K562 (cell line): ENCODE measurements around the gene GALNT7. TPM values are rescaled to one million over a fixed set of nuclear protein-coding genes. Genes with fewer than 3 reads are reported as not detected.

Experiments
- BRF1 ChIP-seq: IDR thresholded peaks from 3 replicates; pipeline ENCODE4 v1.6.1; 2011; ENCODE audit warnings: borderline replicate concordance, mild to moderate bottlenecking; ENCODE audit not compliant: insufficient read length; ENCODE audit errors: extremely low read depth
- DMBX1 ChIP-seq: fragments of 250-450 bp; sonication (Bioruptor Pico); IDR thresholded peaks from 2 replicates; pipeline ENCODE4 v1.8.0; 2022; ENCODE audit warnings: inconsistent platforms, mild to moderate bottlenecking, moderate library complexity, borderline replicate concordance
- ETS2 ChIP-seq: IDR thresholded peaks from 2 replicates; pipeline ENCODE4 v1.6.1; 2016; ENCODE audit warnings: borderline replicate concordance, missing genetic modification characterization, mild to moderate bottlenecking, moderate library complexity, missing compliant biosample characterization; ENCODE audit not compliant: poor library complexity, severe bottlenecking
- ETV1 ChIP-seq: fragments of 450-650 bp; conservative IDR thresholded peaks from 2 replicates; pipeline ENCODE4 v1.6.1; 2016; ENCODE audit warnings: missing genetic modification characterization, control low read depth, low read depth, missing compliant biosample characterization
- RBM15 ChIP-seq: fragments of 200-400 bp; formaldehyde crosslinking; IDR thresholded peaks from 2 replicates; pipeline ENCODE4 v1.6.1; 2018; ENCODE audit warnings: mild to moderate bottlenecking, low read length, moderate library complexity; ENCODE audit not compliant: insufficient read depth
- SMAD4 ChIP-seq: fragments of 250-450 bp; sonication (Bioruptor Pico); conservative IDR thresholded peaks from 2 replicates; pipeline ENCODE4 v1.8.0; 2021; ENCODE audit warnings: inconsistent platforms, mild to moderate bottlenecking, moderate library complexity
- TEAD4 ChIP-seq, 2 experiments: sonication (generic) in 1 of 2; formaldehyde crosslinking in 1 of 2; IDR thresholded peaks; 2 replicates each; pipeline versions ENCODE4 v1.6.1 to v1.8.0; 2012 to 2022; ENCODE audit warnings: borderline replicate concordance in 1 of 2, inconsistent platforms in 1 of 2, low read length in 1 of 2, mild to moderate bottlenecking in 1 of 2, missing genetic modification reagents in 1 of 2
- TFAM ChIP-seq: fragments of 250-450 bp; sonication (Bioruptor Pico); conservative IDR thresholded peaks from 2 replicates; pipeline ENCODE4 v1.5.0; 2021; ENCODE audit warnings: mild to moderate bottlenecking, moderate library complexity
- ZFPM2 ChIP-seq: fragments of 250-450 bp; sonication (Bioruptor Pico); IDR thresholded peaks from 2 replicates; pipeline ENCODE4 v1.5.1; 2022; ENCODE audit warnings: mild to moderate bottlenecking
- ZNF133 ChIP-seq: fragments of 250-450 bp; sonication (Bioruptor Pico); IDR thresholded peaks from 2 replicates; pipeline ENCODE4 v1.4.0; 2020; ENCODE audit warnings: mild to moderate bottlenecking
- ZNF197 ChIP-seq: fragments of 200-800 bp; sonication (Bioruptor generic); IDR thresholded peaks from 2 replicates; pipeline ENCODE4 v1.6.1; 2016; ENCODE audit warnings: low read depth, missing genetic modification characterization, missing compliant biosample characterization
- ZNF232 ChIP-seq: sonication (generic); formaldehyde crosslinking; IDR thresholded peaks from 2 replicates; pipeline ENCODE4 v1.8.0; 2022; ENCODE audit warnings: mild to moderate bottlenecking, missing genetic modification reagents
- ZNF764 ChIP-seq: fragments of 250-450 bp; sonication (Bioruptor Pico); IDR thresholded peaks from 2 replicates; pipeline ENCODE4 v1.4.0; 2020; ENCODE audit warnings: low read depth, mild to moderate bottlenecking, moderate library complexity
- polyA plus RNA-seq, 8 experiments: library from polyadenylated mRNA; depleted of rRNA in 4 of 8; stranded (reverse) in 5 of 8; unstranded in 3 of 8; fragments of >200 nt; fragmentation: Nextera tagmentation in 2 of 8; fragmentation: Illumina TruSeq in 1 of 8; extraction: Ambion mirVana in 2 of 8; extraction: Trizol in 1 of 8; gene quantifications; 2 replicates each; pipeline versions ENCODE4 v1.2.1 to v1.2.3, GENCODE V29; 2011 to 2014; ENCODE audit warnings: inconsistent platforms in 1 of 8, missing spikeins in 1 of 8
- total RNA-seq, 7 experiments: library from RNA; depleted of rRNA in 6 of 7; stranded (reverse); fragments of >200 nt in 6 of 7; fragmentation: Illumina TruSeq in 2 of 7; extraction: Trizol in 2 of 7; gene quantifications; 2 replicates each; pipeline versions ENCODE4 v1.2.1 to v1.2.3, GENCODE V29; 2011 to 2021; ENCODE audit warnings: low replicate concordance in 1 of 7
- TF ChIP-seq, protein P1 (sequence below): fragments of 450-650 bp; formaldehyde crosslinking; IDR thresholded peaks from 2 replicates; pipeline ENCODE4 v1.4.0; 2022; ENCODE audit warnings: missing genetic modification characterization
- TF ChIP-seq, protein P2 (sequence below), 2 experiments: fragments of 150-350 bp in 1 of 2; IDR thresholded peaks; 2 replicates each; pipeline ENCODE4 v1.6.1; 2012 to 2016; ENCODE audit warnings: low read depth in 2 of 2, low read length in 2 of 2, mild to moderate bottlenecking in 1 of 2, moderate library complexity in 1 of 2
- TF ChIP-seq, protein P3 (sequence below), 2 experiments: fragments of 450-650 bp in 1 of 2; IDR thresholded peaks; 2 replicates each; pipeline ENCODE4 v1.6.1; 2011 to 2017; ENCODE audit warnings: low read depth in 2 of 2, antibody characterized with exemption in 1 of 2, borderline replicate concordance in 1 of 2, low read length in 1 of 2, mild to moderate bottlenecking in 1 of 2, mixed read lengths in 1 of 2; ENCODE audit not compliant: control insufficient read depth in 1 of 2
- TF ChIP-seq, protein P4 (sequence below): fragments of 450-650 bp; conservative IDR thresholded peaks from 2 replicates; pipeline ENCODE4 v1.6.1; 2016; ENCODE audit warnings: missing genetic modification characterization, low read depth, mild to moderate bottlenecking, control low read depth, missing compliant biosample characterization

GALNT7 gene
- total and polyA plus RNA-seq, 9 of the 15 experiments (the other 6 are each of a cell fraction or from before 2014, with no cell fraction given): 16.7 to 38.7 (median 31.1) TPM

DNA sequence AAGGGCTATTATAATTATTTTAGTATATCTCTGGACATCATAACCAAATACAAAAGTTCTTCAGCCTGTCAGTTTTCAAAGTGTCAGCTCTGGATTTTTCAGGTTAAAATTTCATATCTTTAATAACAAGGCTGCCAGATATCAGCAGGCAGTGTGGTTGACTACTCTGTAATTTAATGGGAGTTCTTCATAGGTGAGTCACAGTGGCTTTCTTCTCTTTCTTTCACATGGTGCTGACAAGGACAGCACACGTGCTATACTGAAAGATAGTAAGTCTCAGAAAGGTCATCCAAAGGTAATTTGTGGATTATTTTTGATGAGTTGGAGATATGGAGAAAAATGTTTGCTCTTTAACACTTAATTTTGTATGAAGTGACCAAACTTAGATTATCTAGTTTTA is 43.2 kb downstream of the GALNT7 start (continued):
- TF ChIP-seq BRF1 (no peak), ETV1 (tag) (no peak), TFAM (CRISPR knock-in tag) (no peak), TEAD4 (IDR thresholded peaks at IDR 0.05; ENCODE audit: low read length) (peak; percentile 82), TEAD4 (CRISPR knock-in tag; IDR thresholded peaks at IDR 0.05; ENCODE audit: borderline replicate concordance) (no peak), DMBX1 (CRISPR knock-in tag) (no peak), ZNF197 (CRISPR knock-in tag) (no peak), ZNF232 (CRISPR knock-in tag) (no peak), ZFPM2 (CRISPR knock-in tag) (no peak), RBM15 (no peak), ETS2 (tag) (no peak), ZNF764 (no peak), SMAD4 (CRISPR knock-in tag) (no peak), ZNF133 (CRISPR knock-in tag) (no peak)
- TF ChIP-seq, protein P1, sequence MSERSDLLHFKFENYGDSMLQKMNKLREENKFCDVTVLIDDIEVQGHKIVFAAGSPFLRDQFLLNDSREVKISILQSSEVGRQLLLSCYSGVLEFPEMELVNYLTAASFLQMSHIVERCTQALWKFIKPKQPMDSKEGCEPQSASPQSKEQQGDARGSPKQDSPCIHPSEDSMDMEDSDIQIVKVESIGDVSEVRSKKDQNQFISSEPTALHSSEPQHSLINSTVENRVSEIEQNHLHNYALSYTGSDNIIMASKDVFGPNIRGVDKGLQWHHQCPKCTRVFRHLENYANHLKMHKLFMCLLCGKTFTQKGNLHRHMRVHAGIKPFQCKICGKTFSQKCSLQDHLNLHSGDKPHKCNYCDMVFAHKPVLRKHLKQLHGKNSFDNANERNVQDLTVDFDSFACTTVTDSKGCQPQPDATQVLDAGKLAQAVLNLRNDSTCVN (CRISPR knock-in tag): no peak
- TF ChIP-seq, protein P2, sequence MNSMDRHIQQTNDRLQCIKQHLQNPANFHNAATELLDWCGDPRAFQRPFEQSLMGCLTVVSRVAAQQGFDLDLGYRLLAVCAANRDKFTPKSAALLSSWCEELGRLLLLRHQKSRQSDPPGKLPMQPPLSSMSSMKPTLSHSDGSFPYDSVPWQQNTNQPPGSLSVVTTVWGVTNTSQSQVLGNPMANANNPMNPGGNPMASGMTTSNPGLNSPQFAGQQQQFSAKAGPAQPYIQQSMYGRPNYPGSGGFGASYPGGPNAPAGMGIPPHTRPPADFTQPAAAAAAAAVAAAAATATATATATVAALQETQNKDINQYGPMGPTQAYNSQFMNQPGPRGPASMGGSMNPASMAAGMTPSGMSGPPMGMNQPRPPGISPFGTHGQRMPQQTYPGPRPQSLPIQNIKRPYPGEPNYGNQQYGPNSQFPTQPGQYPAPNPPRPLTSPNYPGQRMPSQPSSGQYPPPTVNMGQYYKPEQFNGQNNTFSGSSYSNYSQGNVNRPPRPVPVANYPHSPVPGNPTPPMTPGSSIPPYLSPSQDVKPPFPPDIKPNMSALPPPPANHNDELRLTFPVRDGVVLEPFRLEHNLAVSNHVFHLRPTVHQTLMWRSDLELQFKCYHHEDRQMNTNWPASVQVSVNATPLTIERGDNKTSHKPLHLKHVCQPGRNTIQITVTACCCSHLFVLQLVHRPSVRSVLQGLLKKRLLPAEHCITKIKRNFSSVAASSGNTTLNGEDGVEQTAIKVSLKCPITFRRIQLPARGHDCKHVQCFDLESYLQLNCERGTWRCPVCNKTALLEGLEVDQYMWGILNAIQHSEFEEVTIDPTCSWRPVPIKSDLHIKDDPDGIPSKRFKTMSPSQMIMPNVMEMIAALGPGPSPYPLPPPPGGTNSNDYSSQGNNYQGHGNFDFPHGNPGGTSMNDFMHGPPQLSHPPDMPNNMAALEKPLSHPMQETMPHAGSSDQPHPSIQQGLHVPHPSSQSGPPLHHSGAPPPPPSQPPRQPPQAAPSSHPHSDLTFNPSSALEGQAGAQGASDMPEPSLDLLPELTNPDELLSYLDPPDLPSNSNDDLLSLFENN (IDR thresholded peaks at IDR 0.05; ENCODE audit: low read depth in 2 of 2, low read length in 2 of 2): no peak
- TF ChIP-seq, protein P3, sequence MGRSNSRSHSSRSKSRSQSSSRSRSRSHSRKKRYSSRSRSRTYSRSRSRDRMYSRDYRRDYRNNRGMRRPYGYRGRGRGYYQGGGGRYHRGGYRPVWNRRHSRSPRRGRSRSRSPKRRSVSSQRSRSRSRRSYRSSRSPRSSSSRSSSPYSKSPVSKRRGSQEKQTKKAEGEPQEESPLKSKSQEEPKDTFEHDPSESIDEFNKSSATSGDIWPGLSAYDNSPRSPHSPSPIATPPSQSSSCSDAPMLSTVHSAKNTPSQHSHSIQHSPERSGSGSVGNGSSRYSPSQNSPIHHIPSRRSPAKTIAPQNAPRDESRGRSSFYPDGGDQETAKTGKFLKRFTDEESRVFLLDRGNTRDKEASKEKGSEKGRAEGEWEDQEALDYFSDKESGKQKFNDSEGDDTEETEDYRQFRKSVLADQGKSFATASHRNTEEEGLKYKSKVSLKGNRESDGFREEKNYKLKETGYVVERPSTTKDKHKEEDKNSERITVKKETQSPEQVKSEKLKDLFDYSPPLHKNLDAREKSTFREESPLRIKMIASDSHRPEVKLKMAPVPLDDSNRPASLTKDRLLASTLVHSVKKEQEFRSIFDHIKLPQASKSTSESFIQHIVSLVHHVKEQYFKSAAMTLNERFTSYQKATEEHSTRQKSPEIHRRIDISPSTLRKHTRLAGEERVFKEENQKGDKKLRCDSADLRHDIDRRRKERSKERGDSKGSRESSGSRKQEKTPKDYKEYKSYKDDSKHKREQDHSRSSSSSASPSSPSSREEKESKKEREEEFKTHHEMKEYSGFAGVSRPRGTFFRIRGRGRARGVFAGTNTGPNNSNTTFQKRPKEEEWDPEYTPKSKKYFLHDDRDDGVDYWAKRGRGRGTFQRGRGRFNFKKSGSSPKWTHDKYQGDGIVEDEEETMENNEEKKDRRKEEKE (IDR thresholded peaks at IDR 0.05; ENCODE audit: borderline replicate concordance in 1 of 2, control insufficient read depth in 1 of 2, low read depth in 2 of 2, low read length in 1 of 2): no peak
- TF ChIP-seq, protein P4, sequence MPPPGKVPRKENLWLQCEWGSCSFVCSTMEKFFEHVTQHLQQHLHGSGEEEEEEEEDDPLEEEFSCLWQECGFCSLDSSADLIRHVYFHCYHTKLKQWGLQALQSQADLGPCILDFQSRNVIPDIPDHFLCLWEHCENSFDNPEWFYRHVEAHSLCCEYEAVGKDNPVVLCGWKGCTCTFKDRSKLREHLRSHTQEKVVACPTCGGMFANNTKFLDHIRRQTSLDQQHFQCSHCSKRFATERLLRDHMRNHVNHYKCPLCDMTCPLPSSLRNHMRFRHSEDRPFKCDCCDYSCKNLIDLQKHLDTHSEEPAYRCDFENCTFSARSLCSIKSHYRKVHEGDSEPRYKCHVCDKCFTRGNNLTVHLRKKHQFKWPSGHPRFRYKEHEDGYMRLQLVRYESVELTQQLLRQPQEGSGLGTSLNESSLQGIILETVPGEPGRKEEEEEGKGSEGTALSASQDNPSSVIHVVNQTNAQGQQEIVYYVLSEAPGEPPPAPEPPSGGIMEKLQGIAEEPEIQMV (tag): no peak
